PFSK-1 (cell line): ENCODE measurements around the gene ATAD3B.

ENCODE experiments used
- POLR2AphosphoS5 ChIP-seq: IDR thresholded peaks from 2 replicates; pipeline ENCODE4 v1.6.1; 2012; ENCODE audit warnings: low read depth, mild to moderate bottlenecking, control low read depth, low read length, moderate library complexity
- REST ChIP-seq, 2 experiments: IDR thresholded peaks; 2 replicates each; pipeline versions ENCODE4 v1.6.1 to v1.8.0; 2011 to 2012; ENCODE audit warnings: low read depth in 2 of 2, low read length in 2 of 2, control low read depth in 1 of 2, inconsistent platforms in 1 of 2, mild to moderate bottlenecking in 1 of 2, moderate library complexity in 1 of 2; ENCODE audit not compliant: insufficient read depth in 1 of 2
- TAF1 ChIP-seq: IDR thresholded peaks from 2 replicates; pipeline ENCODE4 v1.6.1; 2012; ENCODE audit warnings: low read length, control low read depth, borderline replicate concordance; ENCODE audit not compliant: insufficient read depth

GRCh38 chr1:1432951-1433803 lies 38.4 kb upstream of the ATAD3B start:
- TF ChIP-seq REST (IDR thresholded peaks at IDR 0.05; ENCODE audit: insufficient read depth in 1 of 2, low read depth in 2 of 2, low read length in 2 of 2) (0 out of 4 replicates have a peak, but pooled peaks of 1 of the 2 experiments have one; percentile 20), TAF1 (no peak), POLR2AphosphoS5 (no peak)
